GM10266 (cell line): ENCODE data around the gene B4GALNT3.

ENCODE experiments used
- DNase-seq: peaks from one replicate; pipeline ENCODE4 v3.0.0; 2012; ENCODE audit errors: extremely low spot score
- CTCF ChIP-seq: IDR thresholded peaks from 2 replicates; pipeline ENCODE4 v1.5.1; 2012; ENCODE audit warnings: mild to moderate bottlenecking, low read depth; ENCODE audit not compliant: control insufficient read depth, insufficient read depth; ENCODE audit errors: missing control alignments

The B4GALNT3 gene

DNA sequence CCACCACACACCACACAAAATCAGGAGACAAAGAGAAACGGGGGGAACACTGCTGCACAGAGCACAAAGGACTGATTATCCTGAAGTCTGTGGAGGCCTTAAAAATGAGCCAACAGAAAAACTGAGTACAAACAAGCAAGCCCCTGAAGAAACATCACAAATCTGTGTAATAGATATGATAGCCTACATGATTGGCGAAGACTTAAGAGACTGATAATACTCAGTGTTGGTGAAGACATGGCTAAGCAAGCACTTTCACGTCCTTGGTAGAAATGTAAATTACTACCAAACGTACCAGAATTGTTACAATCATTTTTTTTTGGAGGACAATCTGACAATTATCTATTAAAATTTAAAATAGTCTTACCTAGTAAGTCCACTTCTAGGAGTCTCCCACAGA, 128.9 kb downstream of the B4GALNT3 start:
- no peak for TF ChIP-seq CTCF
- no peak for DNase-seq

DNA sequence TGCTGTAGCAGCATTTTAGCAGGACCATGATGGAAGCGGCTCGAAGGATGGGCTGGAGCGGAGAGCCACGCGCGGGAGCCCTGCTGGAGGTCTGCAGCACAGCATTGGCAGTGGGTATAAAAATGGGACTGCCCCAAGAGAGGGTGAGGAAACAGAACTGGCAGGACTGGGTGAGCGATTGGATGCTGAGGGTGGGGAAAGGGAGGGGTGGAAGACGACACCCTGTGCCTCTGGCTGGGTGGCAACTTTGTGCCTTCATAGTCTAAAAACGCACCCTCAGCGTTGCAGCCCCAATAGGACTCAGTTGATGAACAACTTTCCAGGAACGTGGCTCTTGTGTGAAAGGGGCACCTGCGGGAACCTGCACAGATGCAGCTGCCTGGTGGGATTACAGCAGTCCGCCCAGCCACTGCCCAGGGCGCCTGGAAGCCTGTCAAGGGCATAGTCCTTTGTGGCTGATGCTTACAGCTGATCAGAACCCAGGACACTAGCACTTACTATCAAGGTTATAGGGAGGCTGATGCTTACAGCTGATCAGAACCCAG, 130.5 kb downstream of the B4GALNT3 start:
- no peak for DNase-seq
- TF ChIP-seq CTCF: no peak

GRCh38 chr12:591167-592023, 131.7 kb downstream of the B4GALNT3 start:
- TF ChIP-seq CTCF: no peak
- no peak for DNase-seq

GRCh38 chr12:592024-592505, 132.3 kb downstream of the B4GALNT3 start:
- no peak for TF ChIP-seq CTCF
- DNase-seq: no peak

DNA sequence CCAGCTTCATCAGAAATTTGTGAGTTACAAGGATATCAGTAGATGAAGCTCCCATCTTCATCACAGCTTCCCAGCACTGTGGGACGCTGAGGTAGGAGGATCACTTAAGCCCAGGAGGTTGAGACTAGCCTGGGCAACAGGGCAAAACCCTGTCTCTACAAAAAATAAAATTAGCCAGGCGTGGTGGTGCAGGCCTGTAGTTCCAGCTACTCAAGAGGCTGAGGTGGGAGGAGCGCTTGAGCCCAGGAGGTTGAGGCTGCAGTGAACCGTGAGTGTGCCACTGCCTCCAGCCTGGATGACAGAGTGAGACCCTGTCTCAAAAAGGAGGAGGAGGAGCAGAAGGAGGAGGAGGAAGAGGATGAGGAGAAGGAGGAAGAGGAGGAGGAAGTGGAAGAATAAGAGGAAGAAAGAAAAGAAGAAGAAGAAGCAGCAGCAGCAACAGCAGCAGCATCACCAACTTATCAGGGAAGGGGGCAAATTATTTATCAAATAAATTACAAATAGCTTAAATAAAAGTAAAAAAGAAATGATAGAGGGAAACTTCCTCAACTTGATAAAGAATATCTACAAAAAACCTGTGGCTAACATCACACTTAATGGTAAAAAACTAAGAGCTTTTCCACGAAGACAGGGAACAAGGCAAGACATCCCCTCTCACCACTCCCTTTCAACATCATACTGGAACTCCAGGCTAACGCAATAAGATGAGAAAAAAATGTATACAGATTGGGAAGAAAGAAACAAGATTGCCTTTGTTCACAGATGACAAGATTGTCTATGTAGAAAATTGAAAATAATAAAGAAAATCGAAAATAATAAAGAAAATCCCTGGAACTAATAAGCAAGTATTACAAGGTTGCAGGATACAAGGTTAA, 133.9 kb downstream of the B4GALNT3 start:
- no peak for TF ChIP-seq CTCF
- no peak for DNase-seq

- TF ChIP-seq CTCF: no peak
- DNase-seq: no peak
Observed at GRCh38 chr12:597926-598568, 138.3 kb downstream of the B4GALNT3 start.
